Cerebellar cortex (tissue), 1 donor: ENCODE measurements around the gene PTGDR.

Source experiments
- DNase-seq: peaks from one replicate; pipeline ENCODE4 v3.0.0-alpha.2; 2015; ENCODE audit warnings: low spot score

PTGDR gene

GRCh38 chr14:52267501-52268278 is at the start of gene PTGDR:
TSS of gene PTGDR (plus strand) at chr14:52267698. CDS start at chr14:52267815, 117 bp downstream.
- DNase-seq: no peak

- DNase-seq: no peak
These were observed 47.9 kb upstream of the PTGDR start for GRCh38 chr14:52219488-52220084.

- no peak for DNase-seq
These were observed 46.3 kb upstream of the PTGDR start for GRCh38 chr14:52220924-52221811.

GRCh38 chr14:52222901-52223300 is 44.6 kb upstream of the PTGDR start:
- DNase-seq: no peak

GRCh38 chr14:52227619-52228222 is 39.8 kb upstream of the PTGDR start:
- DNase-seq: no peak

GRCh38 chr14:52233693-52234092 is 33.8 kb upstream of the PTGDR start:
- no peak for DNase-seq

GRCh38 chr14:52235434-52235833 is 32.1 kb upstream of the PTGDR start:
- DNase-seq: no peak

GRCh38 chr14:52235866-52236510 is 31.5 kb upstream of the PTGDR start:
- no peak for DNase-seq

GRCh38 chr14:52238682-52239081 is 28.8 kb upstream of the PTGDR start:
- no peak for DNase-seq

GRCh38 chr14:52240623-52241022 is 26.9 kb upstream of the PTGDR start:
- DNase-seq: no peak

GRCh38 chr14:52241087-52241793 is 26.3 kb upstream of the PTGDR start:
- no peak for DNase-seq

GRCh38 chr14:52244328-52244727 is 23.2 kb upstream of the PTGDR start:
- no peak for DNase-seq

- DNase-seq: no peak
These were observed 22.5 kb upstream of the PTGDR start for GRCh38 chr14:52244997-52245396.

GRCh38 chr14:52248057-52248456 is 19.4 kb upstream of the PTGDR start:
- no peak for DNase-seq

- DNase-seq: no peak
These were observed 15.8 kb upstream of the PTGDR start for GRCh38 chr14:52251724-52252123.

- no peak for DNase-seq
These were observed 14.0 kb upstream of the PTGDR start for GRCh38 chr14:52253503-52253902.

GRCh38 chr14:52254086-52254485 is 13.4 kb upstream of the PTGDR start:
- DNase-seq: no peak

- no peak for DNase-seq
These were observed 8.7 kb upstream of the PTGDR start for GRCh38 chr14:52258783-52259182.

GRCh38 chr14:52259434-52259833 is 8.1 kb upstream of the PTGDR start:
- no peak for DNase-seq

- DNase-seq: no peak
These were observed 4.9 kb upstream of the PTGDR start for GRCh38 chr14:52262600-52262999.

- DNase-seq: no peak
These were observed 4.3 kb upstream of the PTGDR start for GRCh38 chr14:52263190-52263589.
